Ascending aorta (tissue), 2 donors: Measurements from ENCODE around the gene CASP3. TPM values are rescaled to one million over a fixed set of nuclear protein-coding genes. Genes with fewer than 3 reads are reported as not detected.

Experiments
- DNase-seq, 2 donors: peaks; one replicate each; pipeline ENCODE4 v3.0.0-alpha.2; 2019; ENCODE audit warnings: low spot score in 2 of 2
- H3K27ac ChIP-seq, 2 donors: fragments of 200-600 bp; sonication (generic); one replicate each; pipeline ENCODE4 v1.5.1; 2016 to 2017; ENCODE audit warnings: mild to moderate bottlenecking in 1 of 2
- H3K27me3 ChIP-seq: fragments of 200-600 bp; sonication (generic); one replicate; pipeline ENCODE4 v1.5.1; 2017
- H3K36me3 ChIP-seq, 2 donors: fragments of 200-600 bp; sonication (generic); one replicate each; pipeline ENCODE4 v1.5.1; 2016
- H3K4me1 ChIP-seq, 2 donors: fragments of 200-600 bp; sonication (generic); one replicate each; pipeline ENCODE4 v1.5.1; 2016 to 2017; ENCODE audit warnings: mild to moderate bottlenecking in 1 of 2
- H3K4me3 ChIP-seq, 2 donors: fragments of 200-600 bp; sonication (generic); one replicate each; pipeline ENCODE4 v1.5.1; 2016 to 2017; ENCODE audit warnings: mild to moderate bottlenecking in 1 of 2
- H3K9me3 ChIP-seq, 2 donors: fragments of 200-600 bp; sonication (generic); one replicate each; pipeline ENCODE4 v1.5.1; 2016
- intact Hi-C: fragments of 100-400 bp; cut with DNase I; formaldehyde crosslinking; loops from one replicate; pipeline ENCODE4 v1.15.1; 2023
- total RNA-seq: library from RNA; depleted of rRNA; stranded (reverse); fragments of >200 nt; gene quantifications from one replicate; pipeline ENCODE4 v1.1.0, GENCODE V29; 2016
- TF ChIP-seq, protein P1 (sequence below), 3 experiments: fragments of 200-600 bp in 2 of 3; fragments of 450-650 bp in 1 of 3; sonication (generic) in 2 of 3; IDR thresholded peaks; one replicate each; pipeline ENCODE4 v1.5.1; 2016 to 2019; ENCODE audit warnings: antibody characterized with exemption in 3 of 3, mild to moderate bottlenecking in 1 of 3, moderate library complexity in 1 of 3

CASP3 gene
- total RNA-seq, 1 donor from 2014 or later: 1.5 TPM

DNA sequence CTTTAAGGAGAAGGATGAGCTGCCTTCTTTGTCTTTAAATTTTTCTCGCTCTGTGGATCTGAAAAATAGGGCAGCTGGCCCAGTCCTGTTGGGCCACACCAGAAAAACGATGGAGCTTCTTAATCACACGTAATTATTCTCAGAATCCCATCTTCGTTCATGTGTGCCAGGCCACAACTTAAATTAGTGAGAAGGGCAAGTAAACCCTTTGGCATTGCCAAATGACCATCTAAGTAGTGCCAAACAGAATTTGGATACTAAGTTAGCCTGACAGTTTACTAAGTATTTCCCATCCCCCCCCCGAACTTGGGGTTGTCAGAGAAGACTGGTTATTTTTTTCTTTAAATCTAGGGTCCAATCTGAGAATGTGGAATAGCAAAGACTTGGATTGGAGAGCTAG, 62.0 kb downstream of the CASP3 start:
- no peak overlapping the region for H3K27ac ChIP-seq
- H3K4me3 ChIP-seq: no peak overlapping the region
- intact Hi-C loops: no loop called here
- no peak for DNase-seq
- TF ChIP-seq, protein P1, sequence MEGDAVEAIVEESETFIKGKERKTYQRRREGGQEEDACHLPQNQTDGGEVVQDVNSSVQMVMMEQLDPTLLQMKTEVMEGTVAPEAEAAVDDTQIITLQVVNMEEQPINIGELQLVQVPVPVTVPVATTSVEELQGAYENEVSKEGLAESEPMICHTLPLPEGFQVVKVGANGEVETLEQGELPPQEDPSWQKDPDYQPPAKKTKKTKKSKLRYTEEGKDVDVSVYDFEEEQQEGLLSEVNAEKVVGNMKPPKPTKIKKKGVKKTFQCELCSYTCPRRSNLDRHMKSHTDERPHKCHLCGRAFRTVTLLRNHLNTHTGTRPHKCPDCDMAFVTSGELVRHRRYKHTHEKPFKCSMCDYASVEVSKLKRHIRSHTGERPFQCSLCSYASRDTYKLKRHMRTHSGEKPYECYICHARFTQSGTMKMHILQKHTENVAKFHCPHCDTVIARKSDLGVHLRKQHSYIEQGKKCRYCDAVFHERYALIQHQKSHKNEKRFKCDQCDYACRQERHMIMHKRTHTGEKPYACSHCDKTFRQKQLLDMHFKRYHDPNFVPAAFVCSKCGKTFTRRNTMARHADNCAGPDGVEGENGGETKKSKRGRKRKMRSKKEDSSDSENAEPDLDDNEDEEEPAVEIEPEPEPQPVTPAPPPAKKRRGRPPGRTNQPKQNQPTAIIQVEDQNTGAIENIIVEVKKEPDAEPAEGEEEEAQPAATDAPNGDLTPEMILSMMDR (IDR thresholded peaks at IDR 0.05): no peak
- H3K27me3 ChIP-seq: no peaks in the 10 kb centered on the region
- H3K4me1 ChIP-seq: no peaks in the 10 kb centered on the region
- no peaks in the 10 kb centered on the region for H3K36me3 ChIP-seq
- H3K9me3 ChIP-seq: no peaks in the 10 kb centered on the region

GRCh38 chr4:184583738-184584502, 65.3 kb downstream of the CASP3 start:
- no peak overlapping the region for H3K4me3 ChIP-seq
- intact Hi-C loops: no loop called here
- no peaks in the 10 kb centered on the region for H3K27me3 ChIP-seq
- no peak overlapping the region for H3K27ac ChIP-seq
- H3K9me3 ChIP-seq: no peaks in the 10 kb centered on the region
- DNase-seq: no peak
- TF ChIP-seq, protein P1 (IDR thresholded peaks at IDR 0.05): no peak
- H3K36me3 ChIP-seq: no peaks in the 10 kb centered on the region
- no peaks in the 10 kb centered on the region for H3K4me1 ChIP-seq

Other genes starting within 250 kb of the CASP3 start
- 39.6 TPM for gene IRF2, start 174.9 kb downstream of the CASP3 start, total RNA-seq
- 12.5 TPM for gene PRIMPOL, start 291 bp upstream of the CASP3 start, total RNA-seq
- not detected for gene CENPU, start 84.6 kb upstream of the CASP3 start, total RNA-seq
- gene ACSL1, start 176.5 kb upstream of the CASP3 start, total RNA-seq: 31.8 TPM